H1 (cell line): Measurements from ENCODE around the gene ZNF469. TPM values are rescaled to one million over a fixed set of nuclear protein-coding genes. Genes with fewer than 3 reads are reported as not detected.

ENCODE experiments used
- CTCF ChIA-PET: fragments of 300-600 bp; sonication (Branson Sonifier 250); formaldehyde crosslinking; loops from one replicate; lab custom pipeline; 2021; ENCODE audit not compliant: partially characterized antibody; lab: Charles Lee
- POLR2A ChIA-PET: fragments of 300-600 bp; sonication (Branson Sonifier 250); formaldehyde crosslinking; loops from one replicate; lab custom pipeline; 2021; ENCODE audit warnings: inconsistent platforms; ENCODE audit not compliant: partially characterized antibody; lab: Charles Lee
- DNase-seq, 2 experiments: peaks; one replicate each; pipeline versions ENCODE4 v3.0.0 to v3.0.0-alpha.2; 2010 to 2022; ENCODE audit warnings: low spot score in 2 of 2, low read depth in 1 of 2, mixed read lengths in 1 of 2
- FAIRE-seq: peaks from 2 replicates; lab custom pipeline; 2011; peaks lifted over from hg19 to GRCh38; lab: Jason Lieb, UNC
- H2AFZ ChIP-seq: 2 replicates; pipeline ENCODE4 v1.8.1; 2012; ENCODE audit warnings: low read length, inconsistent platforms
- H2AK5ac ChIP-seq: 2 replicates; pipeline ENCODE4 v1.6.1; 2013; ENCODE audit warnings: low read depth, low read length
- H2BK120ac ChIP-seq: replicated peaks from 2 replicates; pipeline ENCODE3; 2013; ENCODE audit warnings: low read depth, low read length, inconsistent platforms
- H2BK12ac ChIP-seq: 2 replicates; pipeline ENCODE4 v1.6.1; 2013; ENCODE audit warnings: low read depth, low read length
- H2BK15ac ChIP-seq: 2 replicates; pipeline ENCODE4 v1.6.1; 2013; ENCODE audit warnings: low read length
- H2BK20ac ChIP-seq: 2 replicates; pipeline ENCODE4 v1.6.1; 2013; ENCODE audit warnings: low read length
- H2BK5ac ChIP-seq: 2 replicates; pipeline ENCODE4 v1.6.1; 2013; ENCODE audit warnings: low read depth, low read length
- H3K14ac ChIP-seq: 2 replicates; pipeline ENCODE4 v1.6.1; 2013; ENCODE audit warnings: inconsistent platforms; ENCODE audit not compliant: insufficient read length
- H3K18ac ChIP-seq: 2 replicates; pipeline ENCODE4 v1.6.1; 2013; ENCODE audit warnings: low read length; ENCODE audit errors: extremely low read depth
- H3K23ac ChIP-seq: 2 replicates; pipeline ENCODE4 v1.6.1; 2013; ENCODE audit warnings: inconsistent platforms; ENCODE audit not compliant: insufficient read length
- H3K23me2 ChIP-seq: 2 replicates; pipeline ENCODE4 v1.6.1; 2013; ENCODE audit warnings: low read depth, low read length
- H3K27ac ChIP-seq: 2 replicates; pipeline ENCODE4 v1.6.1; 2011; ENCODE audit warnings: low read depth, low read length, inconsistent platforms
- H3K27me3 ChIP-seq, 4 experiments: replicated peaks in 1 of 4; 1 replicate in 1 of 4; 2 replicates in 3 of 4; pipeline versions ENCODE4 v1.6.1 to v1.8.1; 2011 to 2013; ENCODE audit warnings: low read length in 3 of 4, mild to moderate bottlenecking in 3 of 4, inconsistent platforms in 2 of 4, mixed read lengths in 2 of 4, moderate library complexity in 1 of 4; ENCODE audit not compliant: control insufficient read depth in 3 of 4, insufficient read depth in 3 of 4; ENCODE audit errors: extremely low read depth in 1 of 4
- H3K36me3 ChIP-seq, 4 experiments: 2 replicates each; pipeline versions ENCODE4 v1.6.1 to v1.8.1; 2011 to 2013; ENCODE audit warnings: mild to moderate bottlenecking in 4 of 4, low read length in 3 of 4, moderate library complexity in 2 of 4, control low read depth in 1 of 4, inconsistent platforms in 1 of 4; ENCODE audit not compliant: insufficient read depth in 4 of 4, control insufficient read depth in 2 of 4
- H3K4ac ChIP-seq: replicated peaks from 2 replicates; pipeline ENCODE3; 2013; ENCODE audit warnings: low read length, low read depth, mixed read lengths, inconsistent platforms; ENCODE audit not compliant: insufficient read length
- H3K4me1 ChIP-seq, 4 experiments: replicated peaks in 1 of 4; 1 replicate in 1 of 4; 2 replicates in 3 of 4; pipeline versions ENCODE4 v1.6.1 to v1.8.1; 2011 to 2013; ENCODE audit warnings: low read length in 3 of 4, inconsistent platforms in 2 of 4, mixed read lengths in 1 of 4; ENCODE audit not compliant: insufficient read depth in 4 of 4, control insufficient read depth in 3 of 4
- H3K4me2 ChIP-seq, 2 experiments: 2 replicates each; pipeline versions ENCODE4 v1.6.1 to v1.8.1; 2011 to 2013; ENCODE audit warnings: low read depth in 2 of 2, low read length in 2 of 2, control low read depth in 1 of 2, inconsistent platforms in 1 of 2, mild to moderate bottlenecking in 1 of 2; ENCODE audit not compliant: insufficient read depth in 1 of 2
- H3K4me3 ChIP-seq, 4 experiments: fragments of 200-600, 300-600 bp in 1 of 4; sonication (generic), shearing (Covaris generic), sonication (Bioruptor Twin) in 1 of 4; 2 replicates each; pipeline versions ENCODE4 v1.5.1 to v1.8.1; 2011 to 2016; ENCODE audit warnings: low read length in 4 of 4, low read depth in 3 of 4, control low read depth in 2 of 4, inconsistent platforms in 2 of 4, mild to moderate bottlenecking in 2 of 4, mixed read lengths in 1 of 4, moderate library complexity in 1 of 4; ENCODE audit not compliant: insufficient read depth in 2 of 4; ENCODE audit errors: extremely low read depth in 1 of 4
- H3K56ac ChIP-seq: replicated peaks from 2 replicates; pipeline ENCODE3; 2013; ENCODE audit warnings: low read depth, mild to moderate bottlenecking, mixed read lengths, low read length, inconsistent platforms; ENCODE audit not compliant: insufficient read length
- H3K79me1 ChIP-seq: 2 replicates; pipeline ENCODE4 v1.6.1; 2013; ENCODE audit warnings: low read depth, low read length, control low read depth
- H3K79me2 ChIP-seq, 2 experiments: 2 replicates each; pipeline versions ENCODE4 v1.6.1 to v1.8.1; 2012 to 2013; ENCODE audit warnings: low read length in 2 of 2, mild to moderate bottlenecking in 2 of 2, inconsistent platforms in 1 of 2; ENCODE audit not compliant: insufficient read depth in 2 of 2, control insufficient read depth in 1 of 2
- H3K9ac ChIP-seq, 4 experiments: replicated peaks in 1 of 4; 1 replicate in 1 of 4; 2 replicates in 3 of 4; pipeline versions ENCODE4 v1.6.1 to v1.8.1; 2011 to 2013; ENCODE audit warnings: low read depth in 3 of 4, low read length in 3 of 4, control low read depth in 2 of 4, mild to moderate bottlenecking in 2 of 4, moderate library complexity in 2 of 4, inconsistent platforms in 1 of 4; ENCODE audit errors: extremely low read depth in 1 of 4
- H3K9me3 ChIP-seq, 2 experiments: 2 replicates each; pipeline versions ENCODE4 v1.6.1 to v1.8.1; 2012 to 2013; ENCODE audit warnings: mild to moderate bottlenecking in 2 of 2, moderate library complexity in 2 of 2, control low read depth in 1 of 2, inconsistent platforms in 1 of 2, low read depth in 1 of 2, low read length in 1 of 2, mixed read lengths in 1 of 2; ENCODE audit not compliant: insufficient read depth in 2 of 2
- H4K20me1 ChIP-seq, 2 experiments: replicated peaks in 1 of 2; 2 replicates each; pipeline versions ENCODE3 to v1.8.1; 2011 to 2013; ENCODE audit warnings: inconsistent platforms in 2 of 2, low read length in 2 of 2, mild to moderate bottlenecking in 1 of 2; ENCODE audit not compliant: insufficient read depth in 2 of 2, control insufficient read depth in 1 of 2
- H4K5ac ChIP-seq: 2 replicates; pipeline ENCODE4 v1.6.1; 2013; ENCODE audit warnings: low read length, low read depth, mixed read lengths, inconsistent platforms; ENCODE audit not compliant: insufficient read length
- H4K8ac ChIP-seq: 2 replicates; pipeline ENCODE4 v1.8.0; 2013; ENCODE audit warnings: mild to moderate bottlenecking, moderate library complexity, low read length, inconsistent platforms; ENCODE audit not compliant: insufficient read depth; ENCODE audit errors: extremely low read depth
- H4K91ac ChIP-seq: replicated peaks from 2 replicates; pipeline ENCODE3; 2013; ENCODE audit warnings: low read length, mixed read lengths, inconsistent platforms; ENCODE audit not compliant: insufficient read length
- ASH2L ChIP-seq: fragments of 200-600, 300-600 bp; sonication (generic); IDR thresholded peaks from one replicate; pipeline ENCODE4 v1.7.1; 2017; ENCODE audit warnings: low read length
- EZH2 ChIP-seq: fragments of 200-600 bp; sonication (generic); IDR thresholded peaks from 2 replicates; pipeline ENCODE4 v1.7.1; 2012; ENCODE audit warnings: low read depth, mild to moderate bottlenecking, moderate library complexity, low read length, inconsistent platforms; ENCODE audit not compliant: severe bottlenecking
- KDM1A ChIP-seq: fragments of 200-600, 300-600 bp; sonication (generic); IDR thresholded peaks from 2 replicates; pipeline ENCODE4 v1.7.1; 2016; ENCODE audit warnings: mild to moderate bottlenecking, low read length, borderline replicate concordance
- SUZ12 ChIP-seq: fragments of 200-600 bp; sonication (generic); IDR thresholded peaks from 2 replicates; pipeline ENCODE4 v1.6.1; 2012; ENCODE audit warnings: mild to moderate bottlenecking, inconsistent platforms, low read length, moderate library complexity, mixed read lengths
- WGBS, 2 experiments: shearing (Covaris generic) in 1 of 2; methylation state at CpG; one replicate each; pipeline versions ENCODE4 v1.1.6 to v1.1.7; 2013 to 2015; ENCODE audit warnings: low lambda C conversion rate in 2 of 2, mixed read lengths in 2 of 2, inconsistent platforms in 1 of 2, low coverage in 1 of 2, missing lambda C conversion rate in 1 of 2; ENCODE audit not compliant: insufficient replicate concordance in 2 of 2, insufficient coverage in 1 of 2, insufficient read length in 1 of 2; ENCODE audit errors: extremely low coverage in 1 of 2, missing lambda C conversion rate in 1 of 2; 5-methylcytosine and 5-hydroxymethylcytosine counted together
- polyA plus RNA-seq, 7 experiments: library from polyadenylated mRNA; depleted of rRNA in 3 of 7; stranded (reverse) in 5 of 7; unstranded in 2 of 7; fragments of >200 nt in 5 of 7; fragments of 200-250 nt in 2 of 7; gene quantifications; 1 replicate in 5 of 7; 2 replicates in 1 of 7; 4 replicates in 1 of 7; pipeline versions ENCODE4 v1.2.1 to v1.2.3, GENCODE V29; 2011 to 2013; ENCODE audit warnings: missing spikeins in 2 of 7, mixed read lengths in 2 of 7
- total RNA-seq: library from RNA; stranded (reverse); fragmentation: NEBNext Ultra II Directional; extraction: Animal tissue kit (Norgen Biotek cat#: 25700); gene quantifications from 2 replicates; pipeline ENCODE4 v1.2.1, GENCODE V29; 2021

Gene ZNF469
- total and polyA plus RNA-seq, 2 of the 8 experiments (the other 6 are each of a cell fraction or from before 2014, with no cell fraction given): 0.30 to 1.8 TPM

DNA sequence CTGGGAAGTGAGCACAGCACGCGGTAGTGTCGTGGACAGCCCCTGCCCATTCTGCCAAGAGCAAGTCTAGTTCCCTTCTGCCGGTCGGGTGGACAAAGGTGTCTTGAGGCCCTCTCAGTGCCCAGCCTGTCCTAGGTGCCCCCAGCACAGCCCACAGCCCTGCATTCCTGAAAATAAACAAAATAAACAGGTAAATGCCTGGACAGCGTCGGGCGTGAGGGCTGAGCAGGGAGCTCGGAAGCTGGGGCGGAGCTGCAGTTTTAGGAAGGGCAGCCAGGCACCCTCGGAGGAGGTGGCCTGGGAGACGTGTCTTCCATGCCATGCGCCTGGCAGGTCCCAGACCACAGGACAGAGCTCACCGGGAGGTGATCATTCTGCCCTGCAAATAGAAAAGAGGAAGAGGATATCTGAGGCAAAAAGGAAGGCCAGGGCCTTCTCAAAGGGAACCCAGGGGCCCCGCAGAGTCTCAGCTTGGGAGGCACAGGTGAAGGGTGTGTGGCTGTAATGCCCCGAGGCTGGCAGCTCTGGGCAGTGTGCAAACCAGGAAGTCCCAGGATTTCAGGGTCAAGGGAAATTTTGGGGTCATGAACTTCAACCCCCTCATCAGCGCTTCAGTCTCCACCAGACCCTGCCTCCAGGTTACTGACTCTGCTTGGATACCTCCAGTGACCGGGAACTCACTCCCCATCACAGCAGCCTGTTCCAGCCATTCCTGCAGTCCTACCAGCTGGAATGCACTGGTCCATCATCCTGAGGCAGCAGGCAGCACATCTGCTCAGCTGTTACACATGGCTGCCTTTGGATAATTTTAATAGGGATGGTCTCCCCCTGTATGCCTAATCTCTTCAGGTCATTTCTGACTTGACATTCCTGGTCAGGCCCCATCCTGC lies 1.7 kb downstream of the ZNF469 start:
- Histone ChIP-seq H2BK12ac (peak overlapping the region; percentile 90; the same call in 1 of the 2 replicates), H3K79me2 (no peaks in the 10 kb centered on the region), H2AFZ (no peak overlapping the region), H3K79me1 (no peaks in the 10 kb centered on the region), H3K4me2 (peak overlapping the region; percentile 49 to 58), H3K14ac (no peak overlapping the region), H3K56ac (no peak overlapping the region), H2AK5ac (no peak overlapping the region), H3K36me3 (no peaks in the 10 kb centered on the region), H4K91ac (no peak overlapping the region), H2BK5ac (no peak overlapping the region), H3K9ac (no peak overlapping the region), H2BK20ac (no peak overlapping the region), H4K5ac (no peak overlapping the region), H3K4ac (no peak overlapping the region), H2BK15ac (peak overlapping the region; percentile 53; the same call in 1 of the 2 replicates), H4K8ac (peak overlapping the region; percentile 7; the same call in 1 of the 2 replicates), H4K20me1 (peaks cover 0 to 17% of the 10 kb centered on the region in 2 experiments), H3K4me1 (peaks cover 6 to 27% (median 20%) of the 10 kb centered on the region in 4 experiments), H3K23ac (no peak overlapping the region), H3K23me2 (peaks cover 10% of the 10 kb centered on the region), H3K27ac (no peak overlapping the region), H3K27me3 (peaks cover 21 to 36% (median 34%) of the 10 kb centered on the region in 4 experiments), H3K4me3 (peak overlapping the region in 2 of 4 experiments; percentile 22 to 57; a peak in 4 of 8 replicates), H2BK120ac (no peak overlapping the region)
- no peak for DNase-seq
- ChIA-PET POLR2A (interaction anchor here (0.8 kb wide), 1 partner anchor 619 kb away, joined by 3 read pairs; the partner anchor contains the start of gene KLHDC4), CTCF (interaction anchor here (0.7 to 1.2 kb wide), 2 partner anchors 20 to 22 kb away, joined by 3 to 4 read pairs; no protein-coding TSS in a partner anchor)
- 64% methylated on average over 18 of the region's 18 CpGs; no CpG with 5 or more reads in 1 of the 2 experiments for WGBS, 2 experiments
- TF ChIP-seq SUZ12: peak; percentile 55; the same call in 1 of the 2 replicates
- TF ChIP-seq EZH2: peak; percentile 61
- no peak for TF ChIP-seq ASH2L
- 0 out of 2 replicates have a peak, but pooled peaks have one; percentile 30 for TF ChIP-seq KDM1A
- TF ChIP-seq, all 59 proteins: peak for 3
- FAIRE-seq: no peak
- Histone ChIP-seq H3K18ac (no peak overlapping the region), H3K9me3 (0 out of 4 replicates have a peak, but pooled peaks cover 0 to 6% of the 10 kb centered on the region in 2 experiments)
